ENCODE results near the gene RIPOR2. TPM values are rescaled to one million over a fixed set of nuclear protein-coding genes. Genes with fewer than 3 reads are reported as not detected.
A peak's percentile ranks its signal among the peaks of the same experiment; 100 is the strongest.

RIPOR2 gene
- total RNA-seq, 2 experiments from 2014 or later: 88.3 to 96.3 TPM

DNA sequence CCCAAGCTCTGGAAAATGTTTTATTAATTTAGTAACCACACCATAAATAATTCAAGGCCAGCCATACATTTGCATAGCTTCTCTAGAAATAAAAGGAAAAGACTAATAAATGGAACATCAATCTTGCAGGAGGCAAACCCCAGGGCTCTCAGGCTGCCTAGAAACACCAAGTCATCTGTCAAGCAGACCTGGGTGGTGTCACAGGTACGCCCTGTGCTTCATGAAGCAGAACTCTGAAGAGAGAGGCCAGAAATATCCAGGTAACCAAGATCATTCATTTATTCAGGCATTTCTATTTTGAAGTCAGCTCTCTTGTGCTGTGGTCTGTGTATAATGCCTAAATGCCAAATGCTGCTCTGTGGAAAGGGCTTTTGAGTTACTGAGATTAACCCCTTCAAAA lies 91.7 kb downstream of the RIPOR2 start:
- ChIA-PET POLR2A (interaction anchor here (0.6 to 1.2 kb wide), 3 partner anchors 14 to 81 kb away, joined by 3 to 4 read pairs (median 3); no protein-coding TSS in a partner anchor), CTCF (interaction anchor here (0.9 to 3.5 kb wide), 7 partner anchors 9 to 227 kb away, joined by 3 to 20 read pairs (median 5); no protein-coding TSS in a partner anchor)
- Mint-ChIP-seq H3K9me3 (no peaks in the 10 kb centered on the region), H3K4me3 (no peak overlapping the region), H3K27ac (peak overlapping the region; percentile 64), H3K27me3 (no peaks in the 10 kb centered on the region), H3K36me3 (ENCODE audit: low read depth) (peaks cover 80% of the 10 kb centered on the region), H3K4me1 (ENCODE audit: low read depth) (peaks cover 60% of the 10 kb centered on the region)
- DNase-seq (no peak), ATAC-seq (no peak)
- TF ChIP-seq, protein P1, sequence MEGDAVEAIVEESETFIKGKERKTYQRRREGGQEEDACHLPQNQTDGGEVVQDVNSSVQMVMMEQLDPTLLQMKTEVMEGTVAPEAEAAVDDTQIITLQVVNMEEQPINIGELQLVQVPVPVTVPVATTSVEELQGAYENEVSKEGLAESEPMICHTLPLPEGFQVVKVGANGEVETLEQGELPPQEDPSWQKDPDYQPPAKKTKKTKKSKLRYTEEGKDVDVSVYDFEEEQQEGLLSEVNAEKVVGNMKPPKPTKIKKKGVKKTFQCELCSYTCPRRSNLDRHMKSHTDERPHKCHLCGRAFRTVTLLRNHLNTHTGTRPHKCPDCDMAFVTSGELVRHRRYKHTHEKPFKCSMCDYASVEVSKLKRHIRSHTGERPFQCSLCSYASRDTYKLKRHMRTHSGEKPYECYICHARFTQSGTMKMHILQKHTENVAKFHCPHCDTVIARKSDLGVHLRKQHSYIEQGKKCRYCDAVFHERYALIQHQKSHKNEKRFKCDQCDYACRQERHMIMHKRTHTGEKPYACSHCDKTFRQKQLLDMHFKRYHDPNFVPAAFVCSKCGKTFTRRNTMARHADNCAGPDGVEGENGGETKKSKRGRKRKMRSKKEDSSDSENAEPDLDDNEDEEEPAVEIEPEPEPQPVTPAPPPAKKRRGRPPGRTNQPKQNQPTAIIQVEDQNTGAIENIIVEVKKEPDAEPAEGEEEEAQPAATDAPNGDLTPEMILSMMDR (IDR thresholded peaks at IDR 0.05): no peak
- intact Hi-C loops (cut with micrococcal nuclease): no loop called here

DNA sequence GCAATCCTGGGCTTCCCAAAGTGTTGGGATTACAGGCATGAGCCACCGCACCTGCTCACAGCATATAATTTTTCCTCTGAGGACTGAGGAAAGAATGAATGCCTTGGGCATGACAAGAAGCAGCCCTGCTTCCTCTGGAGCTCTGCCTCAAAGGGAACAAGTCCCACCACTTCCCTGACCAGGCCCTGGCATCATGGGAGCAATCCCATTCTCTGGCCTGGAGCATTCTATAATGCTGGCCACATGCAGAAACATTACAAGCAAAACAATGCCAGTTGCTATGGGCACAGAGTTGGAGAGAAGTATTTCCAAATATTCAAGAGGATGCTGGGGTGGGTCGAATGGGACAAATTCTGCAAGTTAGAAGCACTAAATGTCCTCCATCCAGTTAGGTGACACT lies 95.6 kb downstream of the RIPOR2 start:
- intact Hi-C loops (cut with micrococcal nuclease): no loop called here
- Mint-ChIP-seq H3K27ac (peak overlapping the region; percentile 64), H3K4me1 (ENCODE audit: low read depth) (peaks cover 67% of the 10 kb centered on the region), H3K27me3 (no peaks in the 10 kb centered on the region), H3K36me3 (ENCODE audit: low read depth) (peaks cover 72% of the 10 kb centered on the region), H3K4me3 (no peak overlapping the region), H3K9me3 (no peaks in the 10 kb centered on the region)
- DNase-seq: no peak
- TF ChIP-seq, protein P1 (IDR thresholded peaks at IDR 0.05): no peak
- ChIA-PET POLR2A (interaction anchor here (1.0 kb wide), 1 partner anchor 69 kb away, joined by 3 read pairs; no protein-coding TSS in a partner anchor), CTCF (interaction anchor here (1.3 to 1.5 kb wide), 2 partner anchors 16 to 152 kb away, joined by 4 read pairs; no protein-coding TSS in a partner anchor)
- ATAC-seq: no peak

DNA sequence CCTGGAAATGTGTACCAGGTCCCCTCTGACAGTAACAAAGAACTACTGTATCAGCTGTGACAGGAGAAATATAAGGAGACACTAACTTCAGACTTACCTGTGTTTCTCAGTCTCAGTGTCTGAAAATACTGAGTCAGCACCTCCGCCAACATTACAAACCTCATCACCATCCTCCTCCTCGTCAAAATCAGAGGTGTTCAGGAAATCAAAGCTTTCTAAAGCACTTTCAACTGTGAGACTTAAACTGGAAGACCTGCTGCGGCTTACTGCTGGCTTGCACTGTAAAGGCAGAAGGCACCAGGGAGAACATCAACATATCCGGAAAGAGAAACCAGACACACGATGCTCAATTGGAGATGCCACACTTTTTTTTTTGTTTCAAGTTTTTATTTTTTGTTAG lies 96.8 kb downstream of the RIPOR2 start:
- ATAC-seq (no peak), DNase-seq (no peak)
- Mint-ChIP-seq H3K27ac (peak overlapping the region; percentile 78), H3K4me1 (ENCODE audit: low read depth) (peaks cover 72% of the 10 kb centered on the region), H3K36me3 (ENCODE audit: low read depth) (peaks cover 77% of the 10 kb centered on the region), H3K4me3 (no peak overlapping the region), H3K27me3 (no peaks in the 10 kb centered on the region), H3K9me3 (peaks cover 3% of the 10 kb centered on the region)
- TF ChIP-seq, protein P1 (IDR thresholded peaks at IDR 0.05): no peak
- intact Hi-C loops (cut with micrococcal nuclease): no loop called here
- ChIA-PET POLR2A (interaction anchor here (0.7 to 1.0 kb wide), 2 partner anchors 70 to 169 kb away, joined by 3 read pairs; no protein-coding TSS in a partner anchor), CTCF (interaction anchor here (1.0 to 1.2 kb wide), 2 partner anchors 24 to 179 kb away, joined by 3 to 5 read pairs; no protein-coding TSS in a partner anchor)

DNA sequence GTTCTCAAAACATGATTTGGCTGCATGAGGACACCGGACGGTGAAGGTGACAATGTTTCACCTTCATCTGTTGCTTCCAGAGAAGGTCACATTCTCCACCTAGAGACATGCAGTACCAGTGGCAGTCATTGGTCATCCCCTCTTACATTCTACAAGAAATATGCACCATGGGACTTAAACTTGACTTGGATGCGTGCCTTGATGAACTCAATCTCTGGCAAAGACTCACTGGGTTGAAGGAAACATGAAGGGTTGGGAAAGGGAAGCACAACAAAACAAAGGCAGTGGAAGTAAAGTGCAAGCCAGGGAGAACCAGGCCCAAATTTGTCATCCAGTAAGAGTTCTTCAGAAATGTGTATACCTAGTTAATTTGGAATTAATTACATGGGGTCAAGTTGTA lies 97.7 kb downstream of the RIPOR2 start:
- POLR2A ChIA-PET: no interaction called here
- Mint-ChIP-seq H3K36me3 (ENCODE audit: low read depth) (peaks cover 77% of the 10 kb centered on the region), H3K27ac (peak overlapping the region; percentile 76), H3K27me3 (no peaks in the 10 kb centered on the region), H3K9me3 (peaks cover 3% of the 10 kb centered on the region), H3K4me1 (ENCODE audit: low read depth) (peaks cover 70% of the 10 kb centered on the region), H3K4me3 (no peak overlapping the region)
- CTCF ChIA-PET: interaction anchor here (1.2 kb wide), 1 partner anchor 25 kb away, joined by 3 read pairs; no protein-coding TSS in a partner anchor
- ATAC-seq: no peak
- DNase-seq: no peak
- intact Hi-C loops (cut with micrococcal nuclease): no loop called here
- TF ChIP-seq, protein P1 (IDR thresholded peaks at IDR 0.05): no peak

DNA sequence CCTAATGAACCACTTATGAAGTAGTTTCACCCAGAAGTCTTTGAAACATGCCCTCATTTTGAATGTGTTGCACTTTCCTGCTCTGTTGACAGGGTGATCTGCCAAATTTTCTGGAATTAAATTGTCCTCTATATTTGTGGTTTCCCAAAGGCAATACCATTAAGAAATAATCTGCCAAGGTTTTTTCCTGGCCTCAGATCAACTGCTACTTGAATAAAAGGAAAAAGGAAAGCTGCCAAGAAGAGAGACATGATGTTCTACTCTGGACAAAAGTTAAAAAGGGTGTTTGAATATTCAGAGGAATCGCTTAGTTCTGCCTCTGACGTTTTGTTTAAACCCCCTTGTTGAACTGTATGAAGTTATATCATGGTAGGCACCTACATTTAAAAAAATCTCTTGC lies 99.7 kb downstream of the RIPOR2 start:
- ChIA-PET CTCF (interaction anchor here (1.0 to 1.8 kb wide), 4 partner anchors 46 to 255 kb away, joined by 3 to 8 read pairs (median 4); no protein-coding TSS in a partner anchor), POLR2A (interaction anchor here (1.1 kb wide), 1 partner anchor 17 kb away, joined by 3 read pairs; no protein-coding TSS in a partner anchor)
- H3K4me3 Mint-ChIP-seq: no peak overlapping the region

More for the DNA sequence above, 99.7 kb downstream of the RIPOR2 start:
- no peak for DNase-seq
- Mint-ChIP-seq H3K36me3 (ENCODE audit: low read depth) (peaks cover 77% of the 10 kb centered on the region), H3K4me1 (ENCODE audit: low read depth) (peaks cover 73% of the 10 kb centered on the region), H3K9me3 (peaks cover 3% of the 10 kb centered on the region), H3K27ac (peak overlapping the region; percentile 63), H3K27me3 (no peaks in the 10 kb centered on the region)
- TF ChIP-seq, protein P1 (IDR thresholded peaks at IDR 0.05): no peak
- intact Hi-C loops (cut with micrococcal nuclease): no loop called here
- ATAC-seq: no peak
